HepG2 (cell line): ENCODE data around the gene PRDX5. TPM values are rescaled to one million over a fixed set of nuclear protein-coding genes. Genes with fewer than 3 reads are reported as not detected.

Experiments
- CENPBD1 ChIP-seq: sonication (generic); formaldehyde crosslinking; IDR thresholded peaks from 2 replicates; pipeline ENCODE4 v1.8.0; 2022; ENCODE audit warnings: missing genetic modification reagents, low read depth, mild to moderate bottlenecking, borderline replicate concordance
- DDIT3 ChIP-seq: sonication (generic); formaldehyde crosslinking; IDR thresholded peaks from 2 replicates; pipeline ENCODE4 v1.4.0; 2020; ENCODE audit warnings: mild to moderate bottlenecking, missing genetic modification reagents
- DZIP1 ChIP-seq: sonication (generic); formaldehyde crosslinking; IDR thresholded peaks from 2 replicates; pipeline ENCODE4 v1.5.0; 2020; ENCODE audit warnings: mild to moderate bottlenecking, missing genetic modification reagents
- EHMT2 ChIP-seq: fragments of 200-600 bp; sonication (generic); IDR thresholded peaks from 2 replicates; pipeline ENCODE4 v1.7.0; 2017; ENCODE audit warnings: antibody characterized with exemption, low read depth, low read length, borderline replicate concordance
- FOXK2 ChIP-seq: fragments of 450-650 bp; IDR thresholded peaks from 2 replicates; pipeline ENCODE4 v1.6.1; 2016
- IRF1 ChIP-seq: sonication (generic); formaldehyde crosslinking; IDR thresholded peaks from 2 replicates; pipeline ENCODE4 v1.4.0; 2020; ENCODE audit warnings: low read depth, mild to moderate bottlenecking, missing genetic modification reagents
- ISL2 ChIP-seq: sonication (generic); formaldehyde crosslinking; IDR thresholded peaks from 2 replicates; pipeline ENCODE4 v1.5.0; 2020; ENCODE audit warnings: missing genetic modification reagents
- MLLT10 ChIP-seq: sonication (generic); formaldehyde crosslinking; IDR thresholded peaks from 2 replicates; pipeline ENCODE4 v1.4.0; 2020; ENCODE audit warnings: missing genetic modification reagents
- MTA3 ChIP-seq: sonication (generic); formaldehyde crosslinking; IDR thresholded peaks from 2 replicates; pipeline ENCODE4 v1.4.0; 2020; ENCODE audit warnings: missing genetic modification reagents
- TOE1 ChIP-seq: sonication (generic); formaldehyde crosslinking; IDR thresholded peaks from 2 replicates; pipeline ENCODE4 v1.4.0; 2020; ENCODE audit warnings: mild to moderate bottlenecking, missing genetic modification reagents
- ZBTB10 ChIP-seq: sonication (generic); formaldehyde crosslinking; IDR thresholded peaks from 2 replicates; pipeline ENCODE4 v1.4.0; 2020; ENCODE audit warnings: missing genetic modification reagents, borderline replicate concordance
- ZBTB33 ChIP-seq: sonication (generic); formaldehyde crosslinking; IDR thresholded peaks from 2 replicates; pipeline ENCODE4 v1.4.0; 2020; ENCODE audit warnings: missing genetic modification reagents
- ZFX ChIP-seq: sonication (generic); formaldehyde crosslinking; IDR thresholded peaks from 2 replicates; pipeline ENCODE4 v1.4.0; 2020; ENCODE audit warnings: mild to moderate bottlenecking, low read depth, missing genetic modification reagents, moderate library complexity
- ZKSCAN5 ChIP-seq: sonication (generic); formaldehyde crosslinking; IDR thresholded peaks from 2 replicates; pipeline ENCODE4 v1.5.1; 2020; ENCODE audit warnings: mild to moderate bottlenecking, missing genetic modification reagents
- ZNF12 ChIP-seq: sonication (generic); formaldehyde crosslinking; IDR thresholded peaks from 2 replicates; pipeline ENCODE4 v1.5.0; 2020; ENCODE audit warnings: missing genetic modification reagents
- ZNF230 ChIP-seq: sonication (generic); formaldehyde crosslinking; IDR thresholded peaks from 2 replicates; pipeline ENCODE4 v1.4.0; 2020; ENCODE audit warnings: mild to moderate bottlenecking, missing genetic modification reagents
- ZNF580 ChIP-seq: IDR thresholded peaks from 2 replicates; pipeline ENCODE4 v1.6.1; 2016; ENCODE audit warnings: low read depth, borderline replicate concordance
- ZNF605 ChIP-seq: sonication (generic); formaldehyde crosslinking; IDR thresholded peaks from 2 replicates; pipeline ENCODE4 v1.8.0; 2022; ENCODE audit warnings: mild to moderate bottlenecking, missing genetic modification reagents
- ZNF776 ChIP-seq: sonication (generic); formaldehyde crosslinking; IDR thresholded peaks from 2 replicates; pipeline ENCODE4 v1.4.0; 2020; ENCODE audit warnings: mild to moderate bottlenecking, missing genetic modification reagents
- polyA plus RNA-seq, 8 experiments: library from polyadenylated mRNA; depleted of rRNA in 3 of 8; stranded (reverse) in 7 of 8; unstranded in 1 of 8; fragments of >200 nt; fragmentation: Illumina TruSeq in 4 of 8; extraction: Trizol in 4 of 8; gene quantifications; 2 replicates each; pipeline versions ENCODE4 v1.2.1 to v1.2.3, GENCODE V29; 2011 to 2016; ENCODE audit warnings: low read depth in 4 of 8, missing spikeins in 1 of 8, mixed read lengths in 1 of 8; ENCODE audit not compliant: insufficient read depth in 1 of 8
- total RNA-seq, 5 experiments: library from RNA; depleted of rRNA; stranded (reverse); fragments of >200 nt; fragmentation: Illumina TruSeq; extraction: Trizol; gene quantifications; 2 replicates each; pipeline ENCODE4 v1.2.3, GENCODE V29; 2016; ENCODE audit warnings: low read depth in 1 of 5

Gene PRDX5
- total and polyA plus RNA-seq, 2 of the 13 experiments (the other 11 are each of a cell fraction or from before 2014, with no cell fraction given), result 215 to 311 TPM

GRCh38 chr11:64305691-64306562, 12.0 kb upstream of the PRDX5 start (continued):
- no peak for TF ChIP-seq ZNF12 (CRISPR knock-in tag)
- TF ChIP-seq ZNF580 (CRISPR knock-in tag), result peak; percentile 37; the same call in 1 of the 2 replicates
- no peak for TF ChIP-seq EHMT2
- no peak for TF ChIP-seq ZBTB10 (CRISPR knock-in tag)
- no peak for TF ChIP-seq ZNF230 (CRISPR knock-in tag)
- TF ChIP-seq ISL2 (CRISPR knock-in tag), result no peak
- no peak for TF ChIP-seq ZKSCAN5
- no peak for TF ChIP-seq CENPBD1 (CRISPR knock-in tag)
- no peak for TF ChIP-seq DDIT3 (CRISPR knock-in tag)
- no peak for TF ChIP-seq TOE1
- peak; percentile 48; the same call in 1 of the 2 replicates for TF ChIP-seq ZNF776 (CRISPR knock-in tag)
- TF ChIP-seq ZFX (CRISPR knock-in tag), result peak; percentile 49
- TF ChIP-seq ZBTB33 (CRISPR knock-in tag), result 0 out of 2 replicates have a peak, but pooled peaks have one; percentile 5
- TF ChIP-seq FOXK2, result no peak
- TF ChIP-seq MTA3 (CRISPR knock-in tag), result no peak
- TF ChIP-seq ZNF605 (CRISPR knock-in tag), result peak; percentile 58; the same call in 1 of the 2 replicates
- no peak for TF ChIP-seq MLLT10 (CRISPR knock-in tag)
- TF ChIP-seq DZIP1, result no peak
- no peak for TF ChIP-seq IRF1
